ENCODE measurements around the gene CREBL2.
"Not testable (repeated sequence)": the region's sequence is repeated elsewhere in the genome, so short reads cannot be mapped to it uniquely, and the experiment has no call there.

The CREBL2 gene

DNA sequence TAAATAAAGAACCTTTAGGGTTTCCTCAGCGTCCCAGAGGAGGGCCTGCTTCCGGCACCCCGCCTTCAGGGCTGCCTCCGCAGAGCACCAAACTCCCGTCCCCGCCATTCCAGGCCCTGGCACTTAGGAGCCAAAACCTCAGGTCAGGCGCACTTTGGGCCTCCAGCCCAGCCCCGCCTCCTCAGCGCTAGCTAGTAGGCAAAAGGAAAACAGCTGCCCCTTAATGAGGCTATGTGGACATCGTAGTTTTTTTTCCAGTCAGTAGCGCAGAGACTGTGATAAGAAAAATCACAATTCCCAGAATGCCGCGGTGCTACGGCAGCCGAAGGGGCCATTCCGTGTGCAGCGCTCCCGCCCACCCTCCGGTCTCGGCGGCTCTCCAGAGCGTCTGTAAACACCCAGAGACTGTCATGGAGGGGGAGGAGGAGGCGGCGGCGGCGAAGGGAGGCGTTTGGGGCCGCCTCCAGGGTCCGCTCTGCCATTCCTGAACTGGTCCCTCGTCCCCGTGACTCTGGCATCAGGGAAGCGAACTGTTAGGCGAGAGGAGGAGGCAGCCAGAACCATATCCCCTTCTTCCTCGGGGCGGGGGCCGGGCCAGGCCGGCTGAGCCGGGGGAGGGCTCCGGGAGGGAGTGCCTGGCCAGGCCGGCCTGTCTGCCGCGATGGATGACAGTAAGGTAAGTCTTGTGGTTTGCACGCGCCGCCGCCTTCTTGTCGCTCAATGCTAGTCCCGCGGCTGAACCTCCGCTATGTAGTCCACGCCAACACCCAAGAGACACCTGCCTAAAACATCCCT, at the start of gene CREBL2:
Gene CREBL2, plus strand, starts transcription at position 365 of the 795 bp plus-strand sequence. Its CDS starts 297 bp downstream, at position 662.
- TF ChIP-seq, protein P1, sequence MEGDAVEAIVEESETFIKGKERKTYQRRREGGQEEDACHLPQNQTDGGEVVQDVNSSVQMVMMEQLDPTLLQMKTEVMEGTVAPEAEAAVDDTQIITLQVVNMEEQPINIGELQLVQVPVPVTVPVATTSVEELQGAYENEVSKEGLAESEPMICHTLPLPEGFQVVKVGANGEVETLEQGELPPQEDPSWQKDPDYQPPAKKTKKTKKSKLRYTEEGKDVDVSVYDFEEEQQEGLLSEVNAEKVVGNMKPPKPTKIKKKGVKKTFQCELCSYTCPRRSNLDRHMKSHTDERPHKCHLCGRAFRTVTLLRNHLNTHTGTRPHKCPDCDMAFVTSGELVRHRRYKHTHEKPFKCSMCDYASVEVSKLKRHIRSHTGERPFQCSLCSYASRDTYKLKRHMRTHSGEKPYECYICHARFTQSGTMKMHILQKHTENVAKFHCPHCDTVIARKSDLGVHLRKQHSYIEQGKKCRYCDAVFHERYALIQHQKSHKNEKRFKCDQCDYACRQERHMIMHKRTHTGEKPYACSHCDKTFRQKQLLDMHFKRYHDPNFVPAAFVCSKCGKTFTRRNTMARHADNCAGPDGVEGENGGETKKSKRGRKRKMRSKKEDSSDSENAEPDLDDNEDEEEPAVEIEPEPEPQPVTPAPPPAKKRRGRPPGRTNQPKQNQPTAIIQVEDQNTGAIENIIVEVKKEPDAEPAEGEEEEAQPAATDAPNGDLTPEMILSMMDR (IDR thresholded peaks at IDR 0.05; ENCODE audit: low read depth, low read length, missing control alignments), result no peak
- H3K4me3 ChIP-seq (replicated peaks; ENCODE audit: low read depth, low read length), result peak within 1 kb of the TSS; percentile 74
- DNase-seq (ENCODE audit: extremely low read depth, low read depth), result peak; percentile 92

GRCh38 chr12:12562016-12562483, 49.6 kb upstream of the CREBL2 start:
- TF ChIP-seq, protein P1 (IDR thresholded peaks at IDR 0.05; ENCODE audit: low read depth, low read length, missing control alignments), result no peak
- no peak for DNase-seq (ENCODE audit: extremely low read depth, low read depth)
- peak overlapping the region; percentile 77 for H3K4me3 ChIP-seq (replicated peaks; ENCODE audit: low read depth, low read length)

DNA sequence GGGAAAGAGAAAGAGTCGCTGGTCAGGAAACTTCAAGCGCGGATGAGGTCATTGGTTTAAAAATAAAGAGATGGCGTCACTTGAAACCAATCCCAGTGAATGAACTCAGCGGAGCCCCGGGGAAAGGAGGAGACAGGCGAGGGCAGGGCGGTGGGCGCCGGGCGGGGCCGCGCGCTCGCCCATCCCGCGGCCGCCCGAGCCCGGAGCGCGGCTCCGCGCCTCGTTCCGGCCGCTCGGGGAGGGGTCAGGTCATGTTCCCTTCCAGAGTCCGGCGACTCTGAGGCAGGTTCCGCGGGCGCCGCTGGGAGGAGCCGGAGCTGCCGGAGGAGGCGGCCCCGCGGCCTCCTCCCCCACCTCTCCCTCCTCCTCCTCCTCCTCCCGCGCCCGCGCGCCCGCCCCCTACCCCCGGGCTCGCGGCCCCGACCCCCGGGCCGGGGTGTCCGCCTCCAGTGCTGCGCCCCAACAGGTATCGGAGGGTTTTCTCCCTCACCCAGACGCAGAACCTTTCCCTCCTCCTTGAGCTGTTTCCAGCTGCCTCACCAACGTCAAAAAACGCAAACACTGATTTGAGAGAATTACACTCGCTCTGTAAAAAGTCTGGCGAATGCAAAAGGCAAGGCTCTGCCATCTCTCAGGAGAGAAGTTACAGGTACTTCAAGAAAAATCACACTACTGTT, 49.0 kb upstream of the CREBL2 start, which contains the start of gene DUSP16:
Gene DUSP16, minus strand, starts transcription at position 279 of the 677 bp plus-strand sequence. CDS start 41,765 bp downstream, outside the sequence.
- H3K4me3 ChIP-seq (replicated peaks; ENCODE audit: low read depth, low read length), result peak within 1 kb of the TSS; percentile 77
- peak; percentile 88 for DNase-seq (ENCODE audit: extremely low read depth, low read depth)
- TF ChIP-seq, protein P1 (IDR thresholded peaks at IDR 0.05; ENCODE audit: low read depth, low read length, missing control alignments), result no peak

DNA sequence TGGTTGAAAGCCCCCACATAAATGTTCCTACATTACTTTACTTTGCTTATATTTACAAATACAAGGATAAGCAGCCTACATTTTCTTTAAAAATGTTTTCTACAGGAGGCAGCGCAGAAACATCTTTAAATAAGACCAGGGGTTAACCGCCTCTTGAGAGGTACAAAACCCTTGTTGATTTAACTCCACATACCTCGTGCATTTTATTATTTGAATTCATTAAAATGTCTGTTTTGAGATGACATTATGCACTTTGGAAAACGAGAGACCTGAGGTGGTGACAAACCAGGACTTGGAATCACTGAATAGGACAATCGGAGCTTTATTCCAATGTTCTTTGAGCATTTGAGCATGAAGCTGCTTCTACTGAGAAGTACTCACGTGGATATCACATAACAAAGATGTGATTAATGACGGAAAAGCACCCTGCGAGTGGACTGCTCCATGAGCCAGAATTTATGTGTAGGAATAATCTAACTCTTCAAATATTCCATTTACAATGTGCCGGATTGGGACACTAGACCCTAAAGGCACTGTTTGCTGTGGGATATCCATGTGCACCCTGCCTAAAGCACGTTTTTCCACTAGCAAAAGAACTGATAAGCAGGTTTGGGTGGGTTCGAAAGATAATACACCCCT, 48.3 kb upstream of the CREBL2 start:
- H3K4me3 ChIP-seq (replicated peaks; ENCODE audit: low read depth, low read length), result peak overlapping the region; percentile 77
- TF ChIP-seq, protein P1 (IDR thresholded peaks at IDR 0.05; ENCODE audit: low read depth, low read length, missing control alignments), result no peak

GRCh38 chr12:12564911-12565310, 46.8 kb upstream of the CREBL2 start:
- TF ChIP-seq, protein P1 (IDR thresholded peaks at IDR 0.05; ENCODE audit: low read depth, low read length, missing control alignments), result no peak
- no peak for DNase-seq (ENCODE audit: extremely low read depth, low read depth)

More for the DNA sequence above, 48.3 kb upstream of the CREBL2 start:
- DNase-seq (ENCODE audit: extremely low read depth, low read depth), result no peak

DNA sequence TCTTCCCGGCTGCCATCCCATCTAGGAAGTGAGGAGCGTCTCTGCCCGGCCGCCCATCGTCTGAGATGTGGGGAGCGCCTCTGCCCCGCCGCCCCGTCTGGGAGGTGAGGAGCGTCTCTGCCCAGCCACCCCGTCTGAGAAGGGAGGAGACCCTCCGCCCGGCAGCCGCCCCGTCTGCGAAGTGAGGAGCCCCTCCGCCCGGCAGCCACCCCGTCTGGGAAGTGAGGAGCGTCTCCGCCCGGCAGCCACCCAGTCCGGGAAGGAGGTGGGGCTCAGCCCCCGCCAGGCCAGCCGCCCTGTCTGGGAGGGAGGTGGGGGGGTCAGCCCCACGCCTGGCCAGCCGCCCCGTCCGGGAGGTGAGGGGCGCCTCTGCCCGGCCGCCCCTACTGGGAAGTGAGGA, 45.7 kb upstream of the CREBL2 start:
- H3K4me3 ChIP-seq (replicated peaks; ENCODE audit: low read depth, low read length); DNase-seq (ENCODE audit: extremely low read depth, low read depth): not testable (repeated sequence)

More at GRCh38 chr12:12564911-12565310, 46.8 kb upstream of the CREBL2 start:
- no peak overlapping the region for H3K4me3 ChIP-seq (replicated peaks; ENCODE audit: low read depth, low read length)
